ENCODE measurements around the gene HEATR9.

Gene HEATR9

DNA sequence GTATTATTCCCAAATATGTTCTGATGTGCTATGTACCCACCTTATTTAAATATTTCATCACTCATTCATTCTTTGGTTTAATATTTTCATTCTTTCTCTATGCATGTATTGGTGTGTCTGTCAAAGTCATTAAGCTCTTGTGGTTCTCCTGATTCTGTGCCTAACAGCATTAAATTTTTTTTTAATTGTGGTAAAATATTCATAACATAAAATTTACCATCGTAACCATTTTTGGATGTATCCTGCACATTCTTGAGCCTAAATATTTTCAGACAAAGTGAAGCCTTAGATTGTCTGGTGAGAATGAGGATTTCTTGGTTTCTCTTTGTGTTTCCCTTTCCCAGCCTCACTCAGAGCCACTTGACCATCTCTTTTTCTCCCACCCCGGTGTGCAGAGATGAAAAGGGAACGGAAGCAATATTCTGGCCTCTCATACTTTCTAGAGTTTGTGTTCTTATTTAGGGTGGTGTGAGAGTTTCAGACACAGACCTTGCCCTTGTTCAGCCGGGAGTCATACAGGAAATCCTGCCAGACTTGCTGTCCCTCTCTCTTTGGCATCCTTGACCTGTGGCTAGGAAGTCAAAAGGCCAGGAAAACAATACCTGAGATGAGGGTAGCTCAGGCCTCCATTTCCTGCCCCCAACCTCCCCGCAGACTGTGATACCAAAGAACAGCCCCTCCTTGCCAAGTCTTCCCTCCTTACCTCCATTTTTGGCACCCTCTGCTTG lies 6.5 kb upstream of the HEATR9 start:
- H3K9me3 ChIP-seq (ENCODE audit: insufficient read depth, low read depth, low read length) = no peaks in the 10 kb centered on the region
- no peaks in the 10 kb centered on the region for H3K27me3 ChIP-seq (ENCODE audit: insufficient read depth, low read length, poor library complexity, severe bottlenecking)
- H3F3A ChIP-seq (ENCODE audit: low read depth) = no peaks in the 10 kb centered on the region
- no peak overlapping the region for H3K9ac ChIP-seq (ENCODE audit: low read depth, low read length, poor library complexity, severe bottlenecking)
- no peaks in the 10 kb centered on the region for H4K20me1 ChIP-seq (ENCODE audit: insufficient read depth, low read length, poor library complexity, severe bottlenecking)
- H3K4me3 ChIP-seq (ENCODE audit: low read length, poor library complexity, severe bottlenecking) = no peak overlapping the region
- no peak for TF ChIP-seq EZH2phosphoT487 (IDR thresholded peaks at IDR 0.05; ENCODE audit: borderline replicate concordance)
- TF ChIP-seq, protein P1, sequence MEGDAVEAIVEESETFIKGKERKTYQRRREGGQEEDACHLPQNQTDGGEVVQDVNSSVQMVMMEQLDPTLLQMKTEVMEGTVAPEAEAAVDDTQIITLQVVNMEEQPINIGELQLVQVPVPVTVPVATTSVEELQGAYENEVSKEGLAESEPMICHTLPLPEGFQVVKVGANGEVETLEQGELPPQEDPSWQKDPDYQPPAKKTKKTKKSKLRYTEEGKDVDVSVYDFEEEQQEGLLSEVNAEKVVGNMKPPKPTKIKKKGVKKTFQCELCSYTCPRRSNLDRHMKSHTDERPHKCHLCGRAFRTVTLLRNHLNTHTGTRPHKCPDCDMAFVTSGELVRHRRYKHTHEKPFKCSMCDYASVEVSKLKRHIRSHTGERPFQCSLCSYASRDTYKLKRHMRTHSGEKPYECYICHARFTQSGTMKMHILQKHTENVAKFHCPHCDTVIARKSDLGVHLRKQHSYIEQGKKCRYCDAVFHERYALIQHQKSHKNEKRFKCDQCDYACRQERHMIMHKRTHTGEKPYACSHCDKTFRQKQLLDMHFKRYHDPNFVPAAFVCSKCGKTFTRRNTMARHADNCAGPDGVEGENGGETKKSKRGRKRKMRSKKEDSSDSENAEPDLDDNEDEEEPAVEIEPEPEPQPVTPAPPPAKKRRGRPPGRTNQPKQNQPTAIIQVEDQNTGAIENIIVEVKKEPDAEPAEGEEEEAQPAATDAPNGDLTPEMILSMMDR (conservative IDR thresholded peaks at IDR 0.05; ENCODE audit: low read length) = no peak
- no peaks in the 10 kb centered on the region for H3K79me2 ChIP-seq (ENCODE audit: insufficient read depth, low read length)
- no peaks in the 10 kb centered on the region for H3K9me2 ChIP-seq (replicated peaks; ENCODE audit: low read depth, low read length)
- peak overlapping the region; percentile 30 for H3K4me2 ChIP-seq (ENCODE audit: low read depth, low read length, poor library complexity, severe bottlenecking)
- peaks cover 14% of the 10 kb centered on the region for H3K4me1 ChIP-seq (ENCODE audit: insufficient read depth, low read length, poor library complexity, severe bottlenecking)
- H2AFZ ChIP-seq (ENCODE audit: low read length) = peak overlapping the region; percentile 91
- H3K36me3 ChIP-seq (ENCODE audit: insufficient read depth, low read length) = no peaks in the 10 kb centered on the region

GRCh38 chr17:35872196-35872980 lies 3.7 kb upstream of the HEATR9 start:
- Histone ChIP-seq H3K9me3 (ENCODE audit: insufficient read depth, low read depth, low read length) (no peaks in the 10 kb centered on the region), H3K4me3 (ENCODE audit: low read length, poor library complexity, severe bottlenecking) (no peak overlapping the region), H4K20me1 (ENCODE audit: insufficient read depth, low read length, poor library complexity, severe bottlenecking) (no peaks in the 10 kb centered on the region), H3K36me3 (ENCODE audit: insufficient read depth, low read length) (no peaks in the 10 kb centered on the region), H3K9me2 (replicated peaks; ENCODE audit: low read depth, low read length) (no peaks in the 10 kb centered on the region), H3K4me1 (ENCODE audit: insufficient read depth, low read length, poor library complexity, severe bottlenecking) (peaks cover 14% of the 10 kb centered on the region), H3F3A (ENCODE audit: low read depth) (no peaks in the 10 kb centered on the region), H2AFZ (ENCODE audit: low read length) (no peak overlapping the region), H3K4me2 (ENCODE audit: low read depth, low read length, poor library complexity, severe bottlenecking) (no peak overlapping the region), H3K79me2 (ENCODE audit: insufficient read depth, low read length) (no peaks in the 10 kb centered on the region), H3K27me3 (ENCODE audit: insufficient read depth, low read length, poor library complexity, severe bottlenecking) (no peaks in the 10 kb centered on the region), H3K9ac (ENCODE audit: low read depth, low read length, poor library complexity, severe bottlenecking) (no peak overlapping the region)
- TF ChIP-seq EZH2phosphoT487 (IDR thresholded peaks at IDR 0.05; ENCODE audit: borderline replicate concordance) = no peak
- TF ChIP-seq, protein P1 (conservative IDR thresholded peaks at IDR 0.05; ENCODE audit: low read length) = no peak

- peak overlapping the region; percentile 26 for H2AFZ ChIP-seq (ENCODE audit: low read length)
- no peak for TF ChIP-seq EZH2phosphoT487 (IDR thresholded peaks at IDR 0.05; ENCODE audit: borderline replicate concordance)
- TF ChIP-seq, protein P1 (conservative IDR thresholded peaks at IDR 0.05; ENCODE audit: low read length) = peak; percentile 46
- H3K9me2 ChIP-seq (replicated peaks; ENCODE audit: low read depth, low read length) = no peaks in the 10 kb centered on the region
- peaks cover 20% of the 10 kb centered on the region for H3K4me1 ChIP-seq (ENCODE audit: insufficient read depth, low read length, poor library complexity, severe bottlenecking)
- H3F3A ChIP-seq (ENCODE audit: low read depth) = no peaks in the 10 kb centered on the region
- no peaks in the 10 kb centered on the region for H4K20me1 ChIP-seq (ENCODE audit: insufficient read depth, low read length, poor library complexity, severe bottlenecking)
- H3K9me3 ChIP-seq (ENCODE audit: insufficient read depth, low read depth, low read length) = no peaks in the 10 kb centered on the region
- H3K4me3 ChIP-seq (ENCODE audit: low read length, poor library complexity, severe bottlenecking) = no peak overlapping the region
- no peak overlapping the region for H3K9ac ChIP-seq (ENCODE audit: low read depth, low read length, poor library complexity, severe bottlenecking)
- H3K27me3 ChIP-seq (ENCODE audit: insufficient read depth, low read length, poor library complexity, severe bottlenecking) = no peaks in the 10 kb centered on the region
- no peaks in the 10 kb centered on the region for H3K79me2 ChIP-seq (ENCODE audit: insufficient read depth, low read length)
- H3K36me3 ChIP-seq (ENCODE audit: insufficient read depth, low read length) = no peaks in the 10 kb centered on the region
- H3K4me2 ChIP-seq (ENCODE audit: low read depth, low read length, poor library complexity, severe bottlenecking) = peak overlapping the region; percentile 4
Measured at GRCh38 chr17:35870906-35871819, 2.5 kb upstream of the HEATR9 start.

Measured in Loucy (cell line).